NK-92 (cell line): Measurements from ENCODE around the gene LIN37.

Experiments used
- DNase-seq: peaks from one replicate; lab custom pipeline; 2025; ENCODE audit not compliant: unreplicated experiment; lab: John Stamatoyannopoulos, UW

LIN37 gene, protein sequence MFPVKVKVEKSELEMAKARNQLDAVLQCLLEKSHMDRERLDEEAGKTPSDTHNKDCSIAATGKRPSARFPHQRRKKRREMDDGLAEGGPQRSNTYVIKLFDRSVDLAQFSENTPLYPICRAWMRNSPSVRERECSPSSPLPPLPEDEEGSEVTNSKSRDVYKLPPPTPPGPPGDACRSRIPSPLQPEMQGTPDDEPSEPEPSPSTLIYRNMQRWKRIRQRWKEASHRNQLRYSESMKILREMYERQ

DNA sequence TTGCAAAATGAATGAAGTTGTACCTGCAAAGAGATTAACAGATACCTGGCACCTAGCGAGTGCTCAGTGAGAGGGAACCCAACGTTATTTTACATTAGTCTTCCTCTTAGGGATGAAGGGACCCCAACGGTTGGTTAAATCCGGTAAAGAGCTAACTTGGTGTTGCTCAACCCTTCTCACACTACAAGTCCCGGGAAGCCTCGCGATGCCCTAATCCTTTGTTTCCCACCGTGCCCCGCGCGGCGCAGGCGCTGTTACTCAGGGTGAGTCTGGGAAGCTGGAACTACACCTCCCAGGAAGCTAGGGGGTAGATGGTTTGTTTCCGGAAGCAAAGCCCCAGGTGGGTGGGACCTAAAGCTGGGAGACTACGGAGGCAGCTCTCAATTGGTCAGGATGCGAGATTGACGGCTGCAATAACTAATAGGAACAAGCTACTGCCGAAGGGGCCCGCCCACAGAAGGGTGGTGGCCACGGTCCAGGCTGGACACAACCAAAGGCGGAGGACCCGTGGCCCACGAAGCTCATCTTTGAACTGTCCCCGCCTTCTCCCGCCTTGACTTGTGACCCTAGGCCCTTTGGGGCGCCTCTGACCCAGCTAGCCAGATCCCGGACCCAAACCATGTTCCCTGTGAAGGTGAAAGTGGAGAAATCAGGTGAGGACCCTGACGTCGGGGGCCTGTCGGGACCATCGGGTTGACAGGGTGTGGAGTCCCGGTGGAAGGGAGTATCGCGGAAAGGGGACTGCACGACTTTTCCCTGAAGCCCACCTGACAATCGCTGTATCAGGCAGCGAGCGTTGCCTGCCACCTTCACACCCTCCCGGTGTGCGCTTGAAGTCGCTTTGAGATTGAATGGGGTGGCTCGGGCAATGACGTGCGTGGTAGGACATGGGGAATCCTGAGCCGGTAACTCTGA, at the start of gene LIN37:
Gene LIN37, plus strand, starts transcription at position 471 of the 915 bp plus-strand sequence. Its CDS starts 149 bp downstream, at position 620.
- peak; percentile 96 for DNase-seq

DNA sequence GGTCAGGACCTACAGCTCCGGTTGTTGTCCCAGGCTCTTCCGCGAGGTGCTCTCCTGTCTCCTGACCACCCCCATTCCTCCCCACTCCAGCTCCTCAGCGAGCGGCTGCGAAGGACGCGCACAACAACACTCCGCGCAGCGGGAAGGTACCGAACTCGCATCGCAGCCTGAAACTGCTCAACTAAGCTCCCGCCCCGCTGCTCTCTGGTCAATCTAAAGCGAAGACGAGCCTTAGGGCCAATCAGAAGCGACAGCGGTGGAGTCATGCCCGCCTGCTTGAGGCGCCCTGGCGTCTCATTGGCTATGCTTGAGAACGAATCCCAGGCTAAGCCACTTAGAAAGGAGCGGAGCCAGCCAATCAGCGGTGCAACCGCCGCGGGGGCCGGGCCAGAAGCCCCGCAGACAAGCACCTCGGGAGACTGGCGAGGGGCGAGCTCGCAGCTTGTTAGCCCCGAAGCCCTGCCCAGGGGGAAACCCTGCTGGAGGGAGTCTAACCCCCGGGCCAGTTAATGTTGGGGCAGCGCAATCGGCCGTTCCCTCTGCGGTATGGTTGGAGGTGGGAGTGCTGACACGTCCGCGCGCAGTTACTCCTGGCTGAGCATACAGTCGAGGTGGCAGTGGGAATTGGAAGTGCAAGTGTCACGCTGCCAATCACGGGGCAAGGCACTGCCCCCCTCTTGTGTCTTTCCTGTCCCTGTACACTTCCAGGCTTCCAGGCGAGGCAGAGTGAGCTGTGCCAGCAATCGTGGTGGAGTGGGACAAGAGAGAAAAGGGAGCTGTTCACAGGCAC, 46.0 kb upstream of the LIN37 start:
- peak; percentile 57 for DNase-seq

DNA sequence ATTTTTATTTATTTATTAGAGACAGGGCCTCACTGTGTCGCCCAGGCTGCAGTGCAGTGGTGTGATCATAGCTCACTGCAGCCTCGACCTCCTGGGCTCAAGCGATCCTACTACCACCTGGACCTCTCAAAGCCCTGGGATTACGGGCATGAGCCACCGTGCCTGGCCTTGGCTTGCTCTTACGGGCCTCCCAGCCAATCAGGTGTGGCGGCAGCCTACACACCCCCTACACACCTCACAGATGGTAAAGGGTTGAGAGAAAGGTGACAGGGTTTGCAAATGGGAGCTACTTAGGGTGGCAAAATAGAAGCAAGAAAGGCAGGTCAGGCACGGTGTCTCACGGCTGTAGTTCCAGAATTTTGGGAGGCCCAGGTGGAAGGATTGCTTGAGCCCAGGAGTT, 45.0 kb upstream of the LIN37 start:
- DNase-seq, result no peak

DNA sequence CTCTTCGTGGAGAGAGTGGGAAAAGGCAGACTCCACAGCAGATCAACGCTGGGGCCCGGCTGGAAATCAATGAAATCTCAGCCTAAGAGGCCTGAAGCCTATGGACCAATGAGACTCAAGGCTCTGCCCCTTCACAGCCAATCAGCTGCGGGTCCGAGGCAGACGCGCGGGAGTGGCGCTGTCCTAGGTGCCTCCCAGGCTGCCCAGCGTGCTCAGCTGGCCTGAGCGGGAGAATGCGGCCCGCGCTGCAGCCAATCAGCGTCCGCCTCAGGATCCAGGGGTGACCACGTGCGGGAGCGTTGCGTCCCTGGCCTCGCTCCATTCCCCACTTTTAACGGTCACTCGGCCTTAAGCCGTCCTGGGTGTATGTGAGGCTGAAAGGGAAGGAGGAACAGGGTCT, 44.2 kb upstream of the LIN37 start, which contains the start of gene ZBTB32:
Gene ZBTB32, plus strand, starts transcription at position 341 of the 400 bp plus-strand sequence. CDS start 10,069 bp downstream, outside the sequence.
- DNase-seq, result no peak

DNA sequence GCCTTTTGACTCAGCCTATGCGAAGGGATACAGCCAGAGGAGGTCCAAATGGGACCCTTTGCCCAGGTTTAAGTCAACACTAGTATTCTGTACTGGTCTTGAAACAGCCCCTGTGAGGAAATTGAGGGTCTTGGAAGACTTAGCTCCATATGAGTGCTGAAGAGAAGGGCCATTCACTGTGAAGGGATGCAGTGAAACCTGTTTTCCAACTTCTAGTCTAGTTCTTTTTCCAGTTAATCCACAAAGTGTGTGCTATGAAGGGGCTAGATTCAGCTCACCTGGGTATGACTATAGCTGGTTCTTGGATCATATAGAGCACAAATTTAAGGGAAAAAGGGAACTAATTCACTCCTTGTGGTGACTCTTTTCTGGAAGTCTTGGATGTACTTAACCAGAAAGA, 40.0 kb upstream of the LIN37 start:
- DNase-seq, result no peak

DNA sequence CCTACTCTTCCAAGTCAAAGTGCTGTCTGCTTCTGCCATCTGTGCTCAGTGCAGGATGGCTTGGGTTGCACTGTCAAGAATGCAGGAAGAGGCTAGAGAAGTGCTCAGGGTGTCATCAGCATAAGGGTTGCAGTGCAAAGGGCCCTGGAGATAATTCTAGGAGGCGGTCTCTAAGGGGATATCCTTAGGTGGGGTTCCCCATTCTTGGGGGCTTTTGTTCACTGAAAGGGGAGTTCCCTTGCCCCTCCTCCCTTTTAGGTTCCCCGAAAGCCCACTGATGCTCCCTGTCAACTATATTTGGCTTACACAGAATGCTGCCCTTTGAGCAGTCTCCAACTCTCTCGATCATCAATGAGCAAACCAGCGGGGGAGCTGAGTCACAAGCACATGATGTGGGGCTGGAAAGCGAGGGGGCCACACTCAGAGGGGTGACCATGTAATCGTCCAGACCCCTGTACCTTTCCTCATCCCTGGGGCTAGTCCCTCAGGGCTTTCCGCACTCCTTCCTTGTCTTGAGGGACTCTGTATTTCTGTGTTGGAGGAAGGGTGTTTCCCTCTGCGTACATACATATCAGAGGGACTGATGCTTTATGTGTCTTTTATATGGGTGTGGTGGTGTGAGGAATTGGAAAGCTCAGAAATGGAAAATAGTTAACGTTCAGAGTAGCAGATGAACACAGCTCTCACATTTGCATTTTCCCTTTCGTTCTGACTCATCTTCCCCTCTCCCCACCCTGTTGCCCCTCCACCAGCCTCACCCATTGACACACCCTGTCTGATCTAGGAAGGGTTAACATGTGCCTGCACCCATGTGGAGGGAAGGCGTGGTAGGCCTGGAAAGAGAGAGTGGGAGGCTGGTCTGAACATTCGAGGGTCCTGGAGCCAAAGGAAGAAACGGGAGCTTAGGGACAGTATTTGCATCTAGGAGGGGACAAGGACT, 37.3 kb upstream of the LIN37 start:
- DNase-seq, result no peak

DNA sequence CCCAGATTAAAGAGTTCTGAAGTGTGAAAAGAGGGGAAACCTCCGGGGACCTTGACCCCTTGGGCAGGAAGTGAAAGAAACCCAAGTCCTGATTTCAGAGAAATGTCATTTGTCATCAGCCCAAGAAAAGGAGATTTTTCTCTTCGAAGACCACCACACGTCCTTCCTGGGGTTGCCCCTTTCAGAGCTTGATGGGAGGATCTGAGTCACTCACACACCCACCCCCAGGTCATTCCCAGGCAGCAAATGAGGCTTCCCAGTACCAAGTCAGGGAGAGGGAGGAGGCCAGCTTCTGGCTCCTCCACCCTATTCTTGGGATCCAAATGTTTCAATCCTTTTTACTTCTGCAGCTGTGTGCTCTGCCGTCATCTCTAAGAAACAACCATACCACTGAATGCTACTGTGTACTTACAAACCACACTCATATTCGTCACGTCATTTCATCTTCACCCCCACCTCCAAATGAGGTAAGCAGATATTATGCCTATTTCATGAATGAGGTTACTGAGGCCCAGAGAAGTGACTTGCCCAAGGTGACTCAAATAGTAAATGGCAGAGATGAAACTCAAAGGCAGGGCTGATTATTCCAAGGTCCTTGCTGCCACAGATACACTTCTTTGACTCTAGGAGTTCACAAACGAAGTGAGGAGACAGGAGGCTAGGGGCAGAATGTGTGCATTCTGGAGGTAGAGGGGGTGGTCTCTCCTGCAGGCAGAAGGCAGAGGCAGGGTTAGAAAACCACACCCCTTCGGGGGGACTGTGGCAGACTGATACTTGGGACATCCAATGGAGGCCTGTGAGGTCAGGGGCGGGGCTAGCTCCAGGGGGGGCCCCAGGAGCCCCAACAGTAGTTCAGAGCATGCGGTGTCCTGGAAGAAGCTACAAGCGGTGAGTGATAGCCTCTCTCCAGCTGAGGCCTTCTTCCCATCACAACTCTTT, 35.5 kb upstream of the LIN37 start:
- no peak for DNase-seq

DNA sequence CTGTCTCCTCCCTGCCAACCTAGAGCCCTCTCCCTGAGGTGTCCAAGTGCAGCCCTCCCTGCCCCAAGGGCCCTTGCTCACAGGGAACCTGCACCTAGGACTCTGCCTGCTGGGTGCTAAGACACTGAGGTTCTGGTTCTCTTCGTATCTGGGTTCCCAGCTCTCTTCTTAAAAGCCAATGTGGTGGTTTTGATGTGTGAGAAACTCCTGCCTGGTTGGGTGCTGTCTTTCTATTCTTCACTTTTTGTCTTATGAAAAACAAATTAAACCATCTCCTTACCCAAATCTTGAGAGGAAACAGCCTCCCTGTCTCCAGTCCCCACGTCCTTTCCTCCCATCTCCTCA, 34.9 kb upstream of the LIN37 start:
- no peak for DNase-seq

DNA sequence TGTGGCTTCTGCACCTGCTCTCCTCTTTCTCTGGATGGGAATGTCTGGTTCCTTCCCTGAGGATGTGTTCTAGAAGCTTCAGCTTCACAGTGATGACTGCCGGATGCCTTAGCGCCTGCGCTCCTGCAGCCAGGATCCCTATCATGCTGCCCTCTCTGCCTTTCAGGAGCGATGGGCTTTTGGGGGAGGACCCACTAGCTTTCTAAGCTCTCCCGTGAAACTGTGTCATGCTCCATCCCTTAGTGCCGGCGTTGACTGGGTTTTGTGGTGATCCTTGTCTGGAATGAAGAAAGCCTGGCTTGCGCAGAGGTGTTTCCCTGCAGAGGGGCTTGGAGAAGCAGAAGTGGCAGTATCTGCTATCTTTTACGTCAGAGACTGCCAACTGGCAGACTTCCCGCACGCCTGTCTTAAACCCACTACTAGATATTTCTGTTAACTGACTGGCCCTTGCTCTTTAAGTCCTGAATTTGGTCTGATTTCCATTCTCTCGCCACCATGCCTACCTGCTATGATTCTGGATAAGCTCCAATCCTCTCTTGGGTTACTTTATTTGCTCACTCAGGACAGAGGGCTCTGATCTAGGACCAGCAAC, 34.4 kb upstream of the LIN37 start:
- DNase-seq, result no peak

DNA sequence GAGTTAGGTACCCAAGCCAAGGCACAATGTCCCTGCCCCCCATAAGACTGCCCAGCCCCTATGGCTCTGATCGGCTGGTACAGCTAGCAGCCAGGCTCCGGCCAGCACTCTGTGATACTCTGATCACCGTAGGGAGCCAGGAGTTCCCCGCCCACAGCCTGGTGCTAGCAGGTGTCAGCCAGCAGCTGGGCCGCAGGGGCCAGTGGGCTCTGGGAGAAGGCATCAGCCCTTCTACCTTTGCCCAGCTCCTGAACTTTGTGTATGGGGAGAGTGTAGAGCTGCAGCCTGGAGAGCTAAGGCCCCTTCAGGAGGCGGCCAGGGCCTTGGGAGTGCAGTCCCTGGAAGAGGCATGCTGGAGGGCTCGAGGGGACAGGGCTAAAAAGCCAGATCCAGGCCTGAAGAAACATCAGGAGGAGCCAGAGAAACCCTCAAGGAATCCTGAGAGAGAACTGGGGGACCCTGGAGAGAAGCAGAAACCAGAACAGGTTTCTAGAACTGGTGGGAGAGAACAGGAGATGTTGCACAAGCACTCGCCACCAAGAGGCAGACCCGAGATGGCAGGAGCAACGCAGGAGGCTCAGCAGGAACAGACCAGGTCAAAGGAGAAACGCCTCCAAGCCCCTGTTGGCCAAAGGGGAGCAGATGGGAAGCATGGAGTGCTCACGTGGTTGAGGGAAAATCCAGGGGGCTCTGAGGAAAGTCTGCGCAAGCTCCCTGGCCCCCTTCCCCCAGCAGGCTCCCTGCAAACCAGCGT, 33.6 kb upstream of the LIN37 start:
- DNase-seq, result no peak

DNA sequence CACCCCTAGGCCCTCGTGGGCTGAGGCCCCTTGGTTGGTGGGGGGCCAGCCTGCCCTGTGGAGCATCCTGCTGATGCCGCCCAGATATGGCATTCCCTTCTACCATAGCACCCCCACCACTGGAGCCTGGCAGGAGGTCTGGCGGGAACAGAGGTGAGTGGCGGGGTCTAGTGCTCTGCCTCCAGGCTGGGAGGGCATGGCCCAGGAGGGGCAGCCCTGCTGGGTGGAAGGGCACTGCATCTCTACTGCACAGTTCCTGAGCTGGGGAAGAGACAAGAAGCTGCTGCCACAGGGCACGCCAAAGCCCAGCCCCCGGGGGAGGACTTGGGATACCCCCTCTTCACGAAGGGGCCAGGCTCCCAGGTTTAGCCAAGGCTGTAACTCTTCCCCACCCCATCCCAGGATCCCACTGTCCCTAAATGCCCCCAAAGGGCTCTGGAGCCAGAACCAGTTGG, 33.0 kb upstream of the LIN37 start:
- DNase-seq, result no peak

DNA sequence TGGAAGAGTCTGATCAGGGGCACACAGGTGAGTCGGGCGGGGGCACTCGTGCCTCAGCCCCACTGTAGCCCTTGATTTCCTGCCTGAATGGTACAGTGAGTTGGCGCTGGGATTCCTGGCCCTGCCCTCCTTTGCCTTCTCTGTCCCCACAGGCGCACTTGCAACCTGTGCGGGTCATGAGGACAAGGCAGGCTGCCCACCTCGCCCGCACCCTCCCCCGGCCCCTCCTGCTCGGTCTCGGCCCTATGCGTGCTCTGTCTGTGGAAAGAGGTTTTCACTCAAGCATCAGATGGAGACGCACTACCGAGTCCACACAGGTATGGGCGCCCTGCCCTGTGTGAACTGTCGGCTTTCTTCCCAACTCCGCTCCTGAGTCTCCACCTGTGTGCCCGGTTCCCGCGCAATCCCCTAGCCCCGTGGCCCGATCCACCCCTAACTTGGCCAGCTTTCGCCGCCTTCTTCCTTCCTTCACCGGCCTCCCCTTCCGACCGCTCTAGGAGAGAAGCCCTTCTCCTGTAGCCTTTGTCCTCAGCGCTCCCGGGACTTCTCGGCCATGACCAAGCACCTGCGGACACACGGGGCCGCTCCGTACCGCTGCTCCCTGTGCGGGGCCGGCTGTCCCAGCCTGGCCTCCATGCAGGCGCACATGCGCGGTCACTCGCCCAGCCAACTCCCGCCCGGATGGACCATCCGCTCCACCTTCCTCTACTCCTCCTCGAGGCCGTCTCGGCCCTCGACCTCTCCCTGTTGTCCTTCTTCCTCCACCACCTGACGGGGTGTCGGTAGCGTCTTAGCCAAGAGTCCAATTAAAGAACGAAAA, 32.2 kb upstream of the LIN37 start:
- DNase-seq, result no peak

DNA sequence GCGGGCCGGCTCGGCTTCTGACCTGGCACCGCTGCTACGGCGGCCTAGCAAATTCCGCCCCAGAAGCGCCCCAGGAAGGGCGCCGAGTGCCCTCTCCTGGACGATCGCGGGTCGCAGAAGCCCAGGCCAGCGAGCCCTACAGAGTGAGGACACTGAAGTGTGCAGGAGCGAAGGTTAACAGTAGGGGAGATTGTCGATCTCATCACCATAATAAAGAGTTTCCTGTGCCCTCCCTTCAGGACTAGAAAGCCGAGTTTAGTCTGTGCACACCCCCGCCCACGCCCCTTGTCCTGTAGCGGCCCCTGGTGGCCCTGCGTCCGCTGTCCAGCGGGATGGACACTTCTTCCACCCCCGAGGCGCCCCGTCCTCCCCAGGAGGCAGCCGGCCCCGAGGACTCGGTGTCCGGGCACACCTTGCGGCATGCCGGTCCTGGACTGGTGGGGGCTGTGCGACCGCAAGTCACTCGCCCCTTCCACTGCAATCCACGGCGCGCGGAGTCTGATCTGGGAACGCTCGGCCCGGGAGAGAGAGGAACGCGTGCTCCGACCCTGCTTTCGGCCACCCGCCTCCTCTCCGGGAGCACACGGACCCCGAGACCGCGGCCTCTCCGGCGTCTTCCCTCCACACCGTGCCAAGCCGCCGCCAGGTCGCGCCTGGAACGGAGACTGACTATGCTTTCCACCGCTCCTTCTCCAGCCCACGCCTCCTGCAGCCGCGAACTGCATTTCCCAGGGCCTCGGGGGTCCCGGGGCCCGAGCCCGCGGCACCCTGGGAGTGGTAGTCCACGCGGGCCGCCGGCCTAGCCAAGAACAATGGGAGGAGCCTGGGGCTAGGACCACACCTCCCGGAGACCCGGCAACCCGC, 31.3 kb upstream of the LIN37 start:
- DNase-seq, result peak; percentile 75

DNA sequence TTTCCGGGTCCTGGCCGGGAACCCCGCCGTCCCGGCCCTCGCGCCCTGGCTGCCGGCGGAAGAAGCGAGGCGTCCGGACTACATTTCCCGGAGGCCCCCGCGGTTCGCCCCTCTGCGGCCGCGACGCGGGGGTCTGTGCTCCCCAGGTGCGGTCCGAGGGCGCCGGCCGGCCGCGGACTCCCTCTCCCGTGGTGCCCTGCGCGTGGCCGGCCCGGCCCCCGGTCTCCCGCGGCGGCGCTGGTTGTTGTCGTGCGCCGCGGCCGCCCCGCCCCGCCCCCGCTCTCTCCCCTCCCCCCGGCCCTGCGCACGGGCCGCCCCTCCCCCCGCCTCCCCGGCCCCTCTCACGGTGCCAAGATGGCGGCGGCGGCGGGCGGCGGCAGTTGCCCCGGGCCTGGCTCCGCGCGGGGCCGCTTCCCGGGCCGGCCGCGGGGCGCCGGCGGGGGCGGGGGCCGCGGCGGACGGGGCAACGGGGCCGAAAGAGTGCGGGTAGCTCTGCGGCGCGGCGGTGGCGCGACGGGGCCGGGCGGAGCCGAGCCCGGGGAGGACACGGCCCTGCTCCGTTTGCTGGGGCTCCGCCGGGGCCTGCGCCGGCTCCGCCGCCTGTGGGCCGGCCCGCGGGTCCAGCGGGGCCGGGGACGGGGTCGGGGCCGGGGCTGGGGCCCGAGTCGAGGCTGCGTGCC, 30.6 kb upstream of the LIN37 start, which contains the start of gene KMT2B:
Gene KMT2B, plus strand, starts transcription at position 339 of the 680 bp plus-strand sequence. Its CDS starts 16 bp downstream, at position 355.
- DNase-seq, result no peak

DNA sequence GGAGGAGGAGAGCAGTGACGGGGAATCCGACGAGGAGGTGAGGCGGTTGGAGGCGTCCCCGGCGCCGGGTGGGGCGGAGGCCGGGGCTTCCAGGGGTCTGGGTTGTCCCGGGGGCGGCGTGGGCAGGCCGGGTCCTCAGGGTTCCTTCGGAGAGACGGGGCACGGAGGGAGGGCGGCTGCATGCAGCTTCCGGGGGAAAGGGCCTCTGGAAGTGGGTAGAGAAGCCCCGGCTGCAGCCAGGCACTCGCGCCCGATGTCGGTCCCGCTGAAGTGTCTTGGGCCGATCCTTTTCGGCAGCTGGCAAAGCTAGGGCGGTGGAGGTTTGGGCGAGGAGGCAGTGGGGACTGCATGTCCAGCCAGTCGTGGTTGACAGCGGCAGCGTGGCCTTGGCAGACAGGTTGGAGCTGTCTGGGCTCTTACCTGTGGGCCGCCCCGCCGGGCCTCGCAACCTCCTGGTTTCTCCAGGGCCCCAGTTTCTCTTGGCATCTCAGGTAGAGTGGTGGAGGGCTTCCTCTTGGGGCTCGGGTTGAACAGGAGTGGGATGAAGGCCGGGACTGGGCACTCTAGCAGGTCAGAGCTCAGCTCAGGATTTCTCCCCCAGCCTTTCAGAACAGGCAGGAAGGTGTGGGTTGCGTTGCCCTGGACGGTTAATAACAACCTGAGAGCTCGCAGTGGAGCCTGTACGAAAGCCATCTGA, 29.9 kb upstream of the LIN37 start:
- DNase-seq, result no peak
